HG03039 (cell line): ENCODE data around the gene SSR4.

Experiments
- ATAC-seq: cut with Tn5 transposase; IDR thresholded peaks from one replicate; pipeline ENCODE4 v1.9.1; 2021; ENCODE audit warnings: mild to moderate bottlenecking, moderate library complexity; ENCODE audit not compliant: unreplicated experiment

The SSR4 gene

GRCh38 chrX:153769158-153769864, 25.2 kb upstream of the SSR4 start:
- no peak for ATAC-seq

- no peak for ATAC-seq
Observed at GRCh38 chrX:153769865-153770600, 24.4 kb upstream of the SSR4 start.

GRCh38 chrX:153770601-153771414, 23.7 kb upstream of the SSR4 start:
- no peak for ATAC-seq

- no peak for ATAC-seq
Observed at GRCh38 chrX:153771415-153772315, 22.8 kb upstream of the SSR4 start.

DNA sequence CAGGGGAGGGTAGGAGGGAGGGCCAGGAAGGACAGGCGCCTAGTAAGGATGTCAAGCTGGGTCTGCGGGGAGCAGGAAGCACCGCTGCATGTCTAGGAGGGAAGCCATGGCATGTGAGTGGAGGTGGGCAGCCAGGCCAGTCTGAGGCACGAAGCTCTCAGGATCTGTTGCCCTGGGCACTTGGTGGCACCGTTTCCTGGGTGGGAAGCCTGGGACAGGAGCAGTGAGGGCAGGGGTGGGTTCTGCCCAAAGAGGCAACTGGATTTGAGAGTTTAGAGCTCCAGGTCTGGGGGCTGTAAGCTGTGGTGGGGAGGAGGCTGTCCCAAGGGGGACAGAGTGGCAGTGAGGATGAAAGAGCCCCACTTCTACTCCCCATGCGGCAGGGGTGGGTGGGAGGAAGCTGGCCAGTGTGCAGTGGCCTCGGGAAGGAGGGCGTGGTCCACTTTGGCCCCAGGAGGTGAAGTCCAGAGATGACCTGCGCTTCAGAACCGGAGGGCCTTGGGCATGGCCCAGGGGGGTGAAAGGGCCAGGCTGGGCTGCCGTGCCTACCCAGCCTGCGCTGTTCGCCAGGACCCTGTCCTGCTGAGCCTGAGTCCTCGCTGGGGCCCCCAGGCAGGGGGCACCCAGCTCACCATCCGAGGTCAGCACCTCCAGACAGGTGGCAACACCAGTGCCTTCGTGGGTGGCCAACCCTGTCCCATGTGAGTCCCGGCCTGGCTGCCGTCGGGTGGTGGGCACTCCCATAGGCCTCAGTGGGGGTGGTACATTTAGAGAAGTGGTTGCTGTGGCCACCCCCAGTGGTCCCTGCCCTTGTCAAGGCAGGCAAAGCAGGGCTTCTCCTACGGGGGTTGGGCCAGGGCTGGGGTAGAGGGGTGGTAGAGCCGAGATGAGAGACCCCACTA, 21.9 kb upstream of the SSR4 start:
- ATAC-seq: no peak

GRCh38 chrX:153773218-153773611, 21.3 kb upstream of the SSR4 start:
- no peak for ATAC-seq

DNA sequence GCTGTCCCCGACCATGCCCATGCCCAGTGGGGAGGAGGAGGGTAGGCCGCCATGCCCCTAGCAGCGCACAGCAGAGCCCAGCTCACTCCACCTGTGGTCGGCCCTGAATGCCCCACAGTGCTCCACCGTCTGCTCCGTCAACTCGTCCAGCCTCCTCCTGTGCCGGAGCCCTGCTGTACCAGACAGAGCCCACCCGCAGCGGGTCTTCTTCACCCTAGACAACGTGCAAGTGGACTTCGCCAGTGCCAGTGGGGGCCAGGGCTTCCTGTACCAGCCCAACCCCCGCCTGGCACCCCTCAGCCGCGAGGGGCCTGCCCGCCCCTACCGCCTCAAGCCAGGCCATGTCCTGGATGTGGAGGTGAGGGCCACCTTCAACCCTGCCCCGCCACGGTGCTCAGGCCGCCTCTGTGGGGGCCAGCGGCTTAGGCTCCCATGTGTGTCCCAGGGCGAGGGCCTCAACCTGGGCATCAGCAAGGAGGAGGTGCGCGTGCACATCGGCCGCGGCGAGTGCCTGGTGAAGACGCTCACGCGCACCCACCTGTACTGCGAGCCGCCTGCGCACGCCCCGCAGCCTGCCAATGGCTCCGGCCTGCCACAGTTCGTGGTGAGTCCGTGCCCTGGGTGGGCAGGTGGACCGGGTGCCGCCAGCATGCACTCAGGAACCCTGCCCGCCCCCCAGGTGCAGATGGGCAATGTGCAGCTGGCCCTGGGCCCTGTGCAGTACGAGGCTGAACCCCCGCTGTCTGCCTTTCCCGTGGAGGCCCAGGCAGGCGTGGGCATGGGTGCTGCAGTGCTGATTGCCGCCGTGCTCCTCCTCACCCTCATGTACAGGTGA, 20.5 kb upstream of the SSR4 start:
- no peak for ATAC-seq

DNA sequence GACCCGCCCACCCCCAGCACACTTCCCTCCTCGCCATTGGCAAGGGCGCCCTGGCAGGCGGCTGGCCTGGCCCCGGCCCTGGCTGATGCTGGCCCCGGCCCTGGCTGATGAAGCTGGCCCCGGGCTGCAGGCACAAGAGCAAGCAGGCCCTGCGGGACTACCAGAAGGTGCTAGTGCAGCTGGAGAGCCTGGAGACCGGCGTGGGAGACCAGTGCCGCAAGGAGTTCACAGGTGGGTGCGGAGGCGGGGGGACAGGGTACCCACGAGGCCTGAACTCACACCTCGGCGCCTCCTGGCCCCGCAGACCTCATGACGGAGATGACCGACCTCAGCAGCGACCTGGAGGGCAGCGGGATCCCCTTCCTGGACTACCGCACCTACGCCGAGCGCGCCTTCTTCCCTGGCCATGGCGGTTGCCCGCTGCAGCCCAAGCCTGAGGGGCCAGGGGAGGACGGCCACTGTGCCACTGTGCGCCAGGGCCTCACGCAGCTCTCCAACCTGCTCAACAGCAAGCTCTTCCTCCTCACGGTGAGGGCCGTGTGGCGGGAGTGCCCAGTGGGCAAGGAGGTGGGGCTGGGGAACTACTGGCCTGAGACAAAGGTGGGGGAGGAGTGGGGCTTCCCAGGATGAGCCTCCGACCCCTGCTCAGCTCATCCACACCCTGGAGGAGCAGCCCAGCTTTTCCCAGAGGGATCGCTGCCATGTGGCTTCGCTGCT, 19.7 kb upstream of the SSR4 start:
- no peak for ATAC-seq

DNA sequence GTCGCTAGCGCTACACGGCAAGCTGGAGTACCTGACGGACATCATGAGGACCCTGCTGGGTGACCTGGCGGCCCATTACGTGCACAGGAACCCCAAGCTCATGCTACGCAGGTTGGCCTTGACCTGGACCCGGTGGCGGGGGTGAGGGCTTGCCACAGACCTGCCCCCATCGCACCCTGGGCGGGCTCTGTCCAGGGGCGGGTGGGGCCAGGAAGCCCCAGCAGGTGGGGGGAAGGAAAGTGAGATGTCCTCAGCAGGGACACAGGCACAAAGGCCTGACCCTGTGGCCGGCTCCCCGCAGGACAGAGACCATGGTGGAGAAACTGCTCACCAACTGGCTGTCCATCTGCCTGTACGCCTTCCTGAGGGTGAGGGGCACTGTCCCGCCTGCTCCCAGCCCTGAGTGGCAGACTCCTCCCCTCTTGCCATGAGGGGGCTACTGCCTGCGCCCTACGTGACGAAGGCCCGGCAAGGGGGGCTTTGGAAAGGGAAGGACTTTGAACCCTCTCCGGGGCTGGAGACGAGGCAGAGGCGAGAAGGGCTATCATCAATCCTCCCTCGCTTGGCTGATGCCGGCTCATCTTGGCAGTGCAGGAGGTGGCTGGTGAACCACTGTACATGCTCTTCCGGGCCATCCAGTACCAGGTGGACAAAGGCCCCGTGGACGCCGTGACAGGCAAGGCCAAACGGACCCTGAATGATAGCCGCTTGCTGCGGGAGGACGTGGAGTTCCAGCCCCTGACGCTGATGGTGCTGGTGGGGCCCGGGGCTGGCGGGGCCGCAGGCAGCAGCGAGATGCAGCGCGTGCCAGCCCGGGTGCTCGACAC, 19.0 kb upstream of the SSR4 start:
- ATAC-seq: no peak

GRCh38 chrX:153776120-153776599, 18.3 kb upstream of the SSR4 start:
- ATAC-seq: no peak

GRCh38 chrX:153776611-153777045, 17.8 kb upstream of the SSR4 start:
- no peak for ATAC-seq

DNA sequence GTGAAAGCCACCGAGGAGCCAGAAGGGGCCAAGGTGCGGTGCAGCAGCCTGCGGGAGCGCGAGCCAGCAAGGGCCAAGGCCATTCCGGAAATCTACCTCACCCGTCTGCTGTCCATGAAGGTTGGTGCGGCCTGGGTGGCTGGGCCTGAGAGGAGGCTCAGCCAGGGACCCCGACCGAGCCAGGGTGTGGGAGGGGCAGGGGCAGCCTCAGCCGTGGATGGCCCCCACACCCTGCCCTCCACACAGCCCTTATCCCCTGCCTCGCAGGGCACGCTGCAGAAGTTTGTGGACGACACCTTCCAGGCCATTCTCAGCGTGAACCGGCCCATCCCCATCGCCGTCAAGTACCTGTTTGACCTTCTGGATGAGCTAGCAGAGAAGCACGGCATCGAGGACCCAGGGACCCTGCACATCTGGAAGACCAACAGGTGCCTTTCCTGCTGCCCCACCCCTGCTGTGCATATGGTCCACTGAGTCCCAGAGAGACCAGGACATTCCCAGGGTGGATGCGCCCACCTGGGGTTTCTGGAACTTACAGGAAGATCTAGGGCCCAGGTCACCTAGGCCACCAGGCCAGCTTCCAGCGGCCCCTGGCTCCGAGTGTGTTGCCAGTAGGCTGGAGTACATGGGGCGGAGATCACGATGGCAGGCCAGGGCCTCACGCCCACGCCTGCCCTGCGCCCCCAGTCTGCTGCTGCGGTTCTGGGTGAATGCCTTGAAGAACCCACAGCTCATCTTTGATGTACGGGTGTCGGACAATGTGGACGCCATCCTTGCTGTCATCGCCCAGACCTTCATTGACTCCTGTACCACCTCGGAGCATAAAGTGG, 17.0 kb upstream of the SSR4 start:
- no peak for ATAC-seq

GRCh38 chrX:153778181-153778580, 16.3 kb upstream of the SSR4 start:
- ATAC-seq: no peak

DNA sequence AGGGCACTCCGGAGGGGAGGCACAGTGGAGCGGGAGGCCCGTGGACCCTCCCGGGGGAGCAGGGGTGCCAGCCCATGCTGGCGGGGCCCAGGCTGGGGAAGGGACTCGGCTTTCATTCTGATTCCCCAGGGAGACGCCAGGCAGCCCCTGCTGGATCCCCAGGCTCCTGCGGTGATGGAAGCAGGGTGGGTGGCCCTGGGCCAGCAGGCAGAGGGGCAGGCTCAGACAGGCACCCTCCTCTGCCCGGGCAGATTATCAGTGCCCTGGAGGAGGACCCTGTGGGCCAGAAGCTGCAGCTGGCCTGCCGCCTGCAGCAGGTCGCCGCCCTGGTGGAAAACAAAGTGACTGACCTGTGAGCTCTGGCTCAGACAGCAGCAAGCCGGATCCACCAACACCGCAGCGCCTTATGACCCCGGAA, 15.8 kb upstream of the SSR4 start:
- no peak for ATAC-seq

DNA sequence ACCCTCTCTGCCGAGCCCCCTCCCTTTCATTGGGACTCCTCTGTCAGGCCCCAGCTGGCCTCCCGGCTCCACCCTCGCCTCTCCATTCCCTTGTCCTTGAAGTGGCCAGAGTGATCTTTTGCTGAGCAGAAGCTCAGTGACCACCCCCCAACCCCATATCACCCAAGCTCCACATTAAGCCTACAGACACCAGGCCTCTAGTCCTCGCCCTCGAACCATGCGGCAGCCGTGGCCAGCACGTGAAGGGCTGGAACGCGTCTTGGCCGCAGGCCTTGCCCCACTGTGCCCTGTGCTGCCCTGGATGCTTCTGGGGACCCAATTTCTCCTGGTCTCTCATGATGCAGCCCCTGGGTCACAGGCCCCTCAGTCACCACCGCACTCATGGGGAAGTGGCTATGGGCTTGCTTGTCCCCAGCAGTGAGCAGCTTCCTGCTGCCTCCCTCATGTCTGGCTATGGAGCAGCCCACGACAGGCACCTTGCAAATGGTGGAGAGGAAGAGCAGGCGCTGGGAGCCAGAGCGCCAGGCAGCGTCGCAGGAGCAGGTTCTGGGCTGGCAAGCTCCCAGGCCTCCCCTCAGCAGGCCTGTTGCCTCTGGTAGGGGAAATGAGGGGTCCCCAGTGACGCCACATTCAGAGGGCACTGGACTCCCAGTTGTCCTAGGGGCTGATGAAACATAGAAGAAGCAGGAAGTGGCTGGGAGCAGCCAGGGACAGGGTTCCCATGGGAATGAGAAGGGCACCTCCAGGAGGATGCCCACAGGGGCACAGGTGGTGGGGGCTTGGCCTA, 14.4 kb upstream of the SSR4 start:
- ATAC-seq: no peak
